ENCODE measurements around the gene KRT76. TPM values are rescaled to one million over a fixed set of nuclear protein-coding genes. Genes with fewer than 3 reads are reported as not detected.

KRT76 gene
- not detected in 2 replicates for total RNA-seq
- long read RNA-seq: 0 reads

- no peaks in the 10 kb centered on the region for H3K9me3 Mint-ChIP-seq (ENCODE audit: unreplicated experiment)
- H3K4me3 Mint-ChIP-seq (ENCODE audit: unreplicated experiment): no peak within 1 kb of the TSS
- H3K27ac Mint-ChIP-seq (ENCODE audit: unreplicated experiment): no peak within 1 kb of the TSS
- peaks cover 52% of the 10 kb centered on the region for H3K27me3 Mint-ChIP-seq (ENCODE audit: unreplicated experiment)
- TF ChIP-seq CTCF (IDR thresholded peaks at IDR 0.05): no peak
- no peak for DNase-seq (ENCODE audit: extremely low spot score, unreplicated experiment)
- no peaks in the 10 kb centered on the region for H3K36me3 Mint-ChIP-seq (ENCODE audit: unreplicated experiment)
- no peaks in the 10 kb centered on the region for H3K4me1 Mint-ChIP-seq (ENCODE audit: unreplicated experiment)
These were observed at the start of gene KRT76 for GRCh38 chr12:52776913-52777395. TSS of gene KRT76 (minus strand) at chr12:52777345. CDS start at chr12:52777291, 54 bp downstream.

DNA sequence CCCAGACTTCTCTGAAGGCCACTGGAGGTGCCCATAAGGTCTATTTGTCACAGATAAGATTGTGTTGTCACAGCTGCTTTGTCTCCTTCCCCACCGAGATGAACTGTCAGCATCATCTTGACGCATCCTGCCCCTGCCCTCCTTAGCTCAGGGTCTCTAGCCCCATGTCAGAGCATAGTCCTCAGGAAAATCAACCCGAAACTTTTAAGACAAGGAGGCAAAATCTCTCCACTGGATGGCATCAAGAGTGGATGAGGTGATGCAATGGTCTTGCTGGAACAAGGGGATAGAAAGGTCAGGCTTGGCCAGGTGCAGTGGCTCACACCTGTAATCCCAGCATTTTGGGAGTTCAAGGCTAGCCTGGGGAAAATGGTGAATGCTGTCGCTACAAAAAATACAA, 48.8 kb upstream of the KRT76 start:
- Mint-ChIP-seq H3K9me3 (ENCODE audit: unreplicated experiment) (no peaks in the 10 kb centered on the region), H3K36me3 (ENCODE audit: unreplicated experiment) (no peaks in the 10 kb centered on the region), H3K27ac (ENCODE audit: unreplicated experiment) (no peak overlapping the region), H3K4me1 (ENCODE audit: unreplicated experiment) (no peaks in the 10 kb centered on the region), H3K27me3 (ENCODE audit: unreplicated experiment) (peaks cover 12% of the 10 kb centered on the region), H3K4me3 (ENCODE audit: unreplicated experiment) (no peak overlapping the region)
- no peak for DNase-seq (ENCODE audit: extremely low spot score, unreplicated experiment)
- TF ChIP-seq CTCF (IDR thresholded peaks at IDR 0.05): no peak

GRCh38 chr12:52824741-52825410, 47.7 kb upstream of the KRT76 start:
- no peak for TF ChIP-seq CTCF (IDR thresholded peaks at IDR 0.05)
- Mint-ChIP-seq H3K27ac (ENCODE audit: unreplicated experiment) (no peak overlapping the region), H3K4me1 (ENCODE audit: unreplicated experiment) (no peaks in the 10 kb centered on the region), H3K4me3 (ENCODE audit: unreplicated experiment) (no peak overlapping the region), H3K36me3 (ENCODE audit: unreplicated experiment) (no peaks in the 10 kb centered on the region), H3K27me3 (ENCODE audit: unreplicated experiment) (peaks cover 15% of the 10 kb centered on the region), H3K9me3 (ENCODE audit: unreplicated experiment) (no peaks in the 10 kb centered on the region)
- no peak for DNase-seq (ENCODE audit: extremely low spot score, unreplicated experiment)

- Mint-ChIP-seq H3K27ac (ENCODE audit: unreplicated experiment) (no peak overlapping the region), H3K4me1 (ENCODE audit: unreplicated experiment) (no peaks in the 10 kb centered on the region), H3K27me3 (ENCODE audit: unreplicated experiment) (peaks cover 8% of the 10 kb centered on the region), H3K4me3 (ENCODE audit: unreplicated experiment) (no peak overlapping the region), H3K9me3 (ENCODE audit: unreplicated experiment) (no peaks in the 10 kb centered on the region), H3K36me3 (ENCODE audit: unreplicated experiment) (no peaks in the 10 kb centered on the region)
- no peak for TF ChIP-seq CTCF (IDR thresholded peaks at IDR 0.05)
- DNase-seq (ENCODE audit: extremely low spot score, unreplicated experiment): no peak
These were observed 46.8 kb upstream of the KRT76 start for GRCh38 chr12:52823761-52824450.

- Mint-ChIP-seq H3K27me3 (ENCODE audit: unreplicated experiment) (peaks cover 16% of the 10 kb centered on the region), H3K36me3 (ENCODE audit: unreplicated experiment) (no peaks in the 10 kb centered on the region), H3K4me1 (ENCODE audit: unreplicated experiment) (no peaks in the 10 kb centered on the region), H3K9me3 (ENCODE audit: unreplicated experiment) (no peaks in the 10 kb centered on the region), H3K27ac (ENCODE audit: unreplicated experiment) (no peak overlapping the region), H3K4me3 (ENCODE audit: unreplicated experiment) (no peak overlapping the region)
- TF ChIP-seq CTCF (IDR thresholded peaks at IDR 0.05): no peak
- DNase-seq (ENCODE audit: extremely low spot score, unreplicated experiment): no peak
These were observed 45.8 kb upstream of the KRT76 start for GRCh38 chr12:52822771-52823510.

Measured in osteocyte (in vitro differentiated cells).